ENCODE measurements around the gene HPGD.

Gene HPGD

DNA sequence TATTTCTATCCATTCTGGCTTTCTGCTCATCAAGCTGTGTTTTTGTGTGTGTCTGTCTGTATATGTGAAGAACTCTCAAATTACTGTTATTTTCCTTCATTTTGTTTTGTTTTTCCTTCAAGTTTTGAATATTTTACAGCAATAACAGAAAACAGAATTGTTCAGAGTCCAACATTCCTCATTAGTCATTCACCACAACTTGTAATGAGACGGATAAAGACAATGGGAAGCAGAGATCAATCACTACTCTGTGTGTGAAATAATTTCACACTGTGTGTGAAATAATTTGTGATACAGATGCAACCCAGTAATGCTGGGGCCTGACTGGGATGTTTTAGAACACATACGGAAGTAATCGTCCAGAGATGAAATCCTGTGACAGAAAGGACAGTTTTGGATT lies 55.2 kb downstream of the HPGD start:
- DNase-seq = no peak

DNA sequence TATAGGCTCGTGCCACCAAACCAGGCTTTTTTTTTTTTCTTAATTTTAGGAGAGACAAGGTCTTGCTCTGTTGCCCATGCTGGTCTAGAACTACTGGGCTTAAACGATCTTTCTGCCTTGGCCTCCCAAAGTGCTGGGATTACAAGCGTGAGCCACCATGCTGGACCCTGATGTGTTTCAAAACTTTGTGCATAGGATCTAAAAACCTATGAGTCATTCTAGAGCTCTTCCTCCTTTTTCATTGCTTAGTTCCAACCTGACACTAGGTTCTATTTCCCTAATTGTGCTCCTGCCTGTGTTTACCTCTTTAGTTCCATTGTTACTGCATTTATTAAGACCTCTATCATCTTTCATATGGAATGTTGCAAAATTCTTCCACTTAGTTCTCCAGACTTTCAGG lies 57.3 kb downstream of the HPGD start:
- no peak for DNase-seq

DNA sequence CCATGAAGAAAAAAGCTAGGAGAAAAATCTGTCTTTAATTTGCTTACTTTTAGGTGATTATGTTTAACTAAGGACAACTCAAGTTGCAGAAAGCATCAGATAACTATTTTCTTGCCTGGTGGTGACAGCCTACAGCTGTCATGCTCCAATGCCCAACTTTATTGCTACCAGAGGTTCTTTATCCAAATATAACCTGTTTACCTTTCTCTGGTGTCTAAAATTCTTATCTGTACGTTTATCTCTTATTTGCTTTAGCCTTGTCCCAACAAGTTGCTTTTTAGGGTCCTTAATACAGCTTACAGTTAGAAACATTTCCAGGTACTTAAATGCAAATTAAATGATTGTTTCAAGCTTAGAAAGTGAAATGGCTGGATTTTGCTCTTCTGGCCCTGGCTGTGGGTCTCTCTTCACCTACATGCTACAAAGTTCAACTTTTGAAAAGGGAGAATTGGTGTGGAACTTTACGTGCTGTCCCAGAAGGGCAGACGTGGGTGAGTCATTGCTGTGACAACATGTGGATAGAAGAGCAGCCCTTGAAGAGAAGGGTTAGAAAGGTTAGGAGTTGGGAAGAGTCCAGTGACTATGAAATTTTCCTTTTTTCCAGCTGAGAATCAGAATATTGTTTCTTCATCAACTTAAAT lies 60.7 kb downstream of the HPGD start:
- no peak for DNase-seq

DNA sequence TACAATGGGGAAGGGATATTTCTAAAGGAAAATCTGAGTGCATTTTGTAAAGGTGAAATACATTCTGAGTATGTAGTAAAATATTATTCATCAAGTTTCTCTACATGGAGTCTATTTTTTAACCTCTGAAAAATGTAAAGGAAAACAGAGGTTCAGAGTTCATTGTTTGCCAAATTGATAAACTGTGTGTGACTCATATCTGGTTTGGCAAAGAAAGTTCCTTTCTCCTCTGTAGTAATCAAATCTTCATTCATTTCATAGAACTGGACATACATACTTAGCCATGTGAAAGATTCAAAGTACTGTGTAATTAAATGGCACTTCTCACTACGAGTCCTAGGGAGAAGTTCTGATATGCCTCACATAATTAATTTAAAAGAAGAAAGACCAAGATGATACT lies 61.6 kb downstream of the HPGD start:
- DNase-seq = no peak

DNA sequence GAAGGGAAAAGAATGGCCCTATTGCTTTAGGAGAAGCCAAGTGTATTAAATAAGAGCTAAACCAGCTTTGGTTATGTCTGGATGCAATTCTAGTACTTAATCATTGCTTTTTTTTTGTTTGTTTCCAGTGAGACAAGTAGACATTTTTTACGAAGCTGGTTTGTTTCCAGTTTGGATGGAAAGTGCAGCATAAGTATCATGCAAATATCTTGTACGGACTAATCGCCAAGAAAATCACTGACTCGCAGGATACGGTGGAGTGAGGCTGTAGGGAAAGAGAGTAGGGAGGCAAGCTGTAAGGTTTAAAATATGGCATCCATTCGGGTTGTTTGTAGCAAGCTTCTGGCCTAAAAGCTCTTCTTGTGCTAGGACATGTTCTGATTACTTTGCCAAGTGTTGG lies 64.8 kb downstream of the HPGD start:
- DNase-seq = no peak

DNA sequence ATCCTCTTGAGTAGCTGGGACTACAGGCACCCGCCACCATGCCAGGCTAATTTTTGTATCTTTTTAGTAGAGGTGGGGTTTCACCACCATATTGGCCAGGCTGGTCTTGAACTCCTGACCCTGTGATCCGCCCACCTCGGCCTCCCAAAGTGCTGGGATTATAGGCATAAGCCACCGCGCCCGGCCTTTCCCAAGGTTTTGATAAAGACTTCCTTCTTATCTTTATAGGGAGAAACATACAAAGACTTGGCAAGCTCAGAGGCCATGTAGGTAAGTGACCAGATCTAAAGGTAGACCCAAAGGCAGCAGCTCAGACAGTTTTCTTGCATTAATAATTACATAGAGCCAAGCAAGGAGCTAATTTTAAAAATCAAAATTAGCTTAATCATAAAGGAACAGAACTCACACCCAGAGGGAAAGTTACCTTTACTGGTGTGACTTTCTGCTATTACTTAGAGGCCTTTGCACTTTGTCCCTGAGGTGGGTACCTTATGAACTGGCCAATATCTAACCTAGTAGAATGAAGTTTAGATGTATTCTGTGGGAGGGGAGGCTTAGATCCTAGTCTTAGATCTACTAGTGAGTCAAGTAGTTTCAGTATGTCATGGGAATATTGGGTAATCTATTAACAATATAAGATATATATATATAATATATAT lies 67.3 kb downstream of the HPGD start:
- no peak for DNase-seq

DNA sequence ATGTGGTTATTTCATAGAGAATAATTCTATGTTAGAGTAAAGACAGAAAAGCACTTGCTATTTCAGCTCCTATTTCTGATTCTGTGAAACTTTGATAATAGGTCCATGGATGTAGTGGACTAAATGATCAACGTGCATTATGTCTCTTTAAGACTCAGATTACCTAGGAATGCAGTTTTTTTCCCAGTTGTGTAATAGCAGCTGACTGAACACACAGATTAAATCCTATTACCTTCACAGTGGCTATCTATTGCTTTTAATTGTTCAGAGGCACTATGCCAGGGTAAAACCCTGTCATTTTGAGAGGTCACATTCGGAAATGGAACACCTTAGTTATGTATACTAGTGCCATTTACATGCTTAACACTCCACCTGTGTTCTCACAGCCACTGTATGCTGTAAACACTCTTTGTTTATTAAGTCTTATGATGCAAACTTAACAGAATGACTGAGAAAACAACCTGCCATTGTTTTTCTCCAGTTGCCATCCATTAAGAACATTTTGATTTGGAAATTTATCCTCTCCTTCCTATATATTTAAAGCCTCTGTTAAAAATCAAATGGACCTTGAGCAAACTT lies 70.5 kb downstream of the HPGD start:
- no peak for DNase-seq

DNA sequence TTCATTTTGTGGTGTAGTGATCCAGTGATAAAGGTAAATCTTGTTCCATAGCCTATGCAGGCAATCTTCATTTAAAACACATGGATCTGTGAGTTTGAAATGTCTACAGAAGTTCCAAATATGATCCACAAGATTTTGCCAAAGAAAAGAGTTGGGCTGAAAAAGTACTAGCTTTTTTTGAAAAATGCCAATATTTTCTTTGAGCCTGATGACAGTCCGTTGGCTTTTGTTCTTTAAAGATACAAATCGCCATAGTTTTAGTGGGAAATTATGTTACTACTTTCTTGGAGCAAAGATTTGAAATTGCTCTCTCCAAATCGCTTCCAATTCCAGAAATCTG lies 71.5 kb downstream of the HPGD start:
- no peak for DNase-seq

DNA sequence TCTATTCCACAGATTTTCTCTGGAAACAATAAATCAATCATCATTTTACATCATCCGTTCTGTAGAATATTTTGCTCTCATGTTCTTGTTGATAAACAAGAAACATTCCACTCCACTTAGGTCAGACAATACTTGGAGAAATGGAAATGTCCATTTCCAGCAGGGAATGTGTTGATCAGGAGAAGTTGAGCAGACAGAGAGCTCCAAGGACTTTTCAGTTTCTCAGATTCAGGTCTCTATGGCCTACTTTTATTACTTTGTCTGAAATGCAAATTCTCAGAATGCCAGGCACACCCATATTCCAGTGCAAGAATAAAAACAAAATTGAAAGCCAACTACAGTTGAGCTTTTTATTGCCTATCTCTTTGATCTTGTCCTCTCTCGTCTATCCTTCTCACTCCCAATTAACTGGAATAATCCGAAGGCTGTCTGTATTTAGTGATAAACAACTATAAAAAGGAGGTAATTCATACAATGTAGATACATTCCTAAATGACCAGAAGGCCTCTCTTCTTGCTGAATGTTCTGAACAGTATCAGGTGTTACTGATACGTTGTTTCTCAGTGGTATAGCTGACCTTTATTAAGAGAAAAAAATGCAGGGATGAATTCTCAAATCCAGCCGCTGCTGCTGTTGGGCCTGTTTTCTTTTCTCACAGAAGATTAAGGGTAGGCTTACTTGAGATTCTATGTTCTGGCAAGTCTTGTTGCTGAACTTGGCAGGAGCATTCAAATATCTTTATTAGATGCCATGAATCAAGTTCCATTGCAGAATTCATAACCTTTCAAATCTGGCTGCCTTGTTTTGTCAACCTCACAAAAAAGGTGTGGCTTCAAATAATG lies 72.1 kb downstream of the HPGD start:
- no peak for DNase-seq

DNA sequence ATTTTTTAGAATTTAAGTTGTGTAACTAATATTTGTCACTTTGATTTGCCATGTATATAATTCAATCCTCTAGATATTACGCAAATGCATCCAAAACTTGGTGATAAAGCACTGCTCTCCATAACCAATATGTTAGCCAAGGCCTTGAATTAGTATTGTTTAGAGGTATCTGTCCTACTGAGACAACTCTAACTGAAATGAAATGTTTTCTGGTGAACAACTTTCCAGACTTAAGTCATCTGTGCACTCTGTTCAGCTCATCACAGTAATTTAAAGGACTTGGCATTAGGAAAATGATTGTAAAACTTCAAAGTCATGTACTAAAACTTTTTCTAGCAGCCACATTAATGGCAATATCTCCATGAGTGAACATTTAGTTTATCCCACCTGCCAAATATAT lies 73.1 kb downstream of the HPGD start:
- DNase-seq = no peak

DNA sequence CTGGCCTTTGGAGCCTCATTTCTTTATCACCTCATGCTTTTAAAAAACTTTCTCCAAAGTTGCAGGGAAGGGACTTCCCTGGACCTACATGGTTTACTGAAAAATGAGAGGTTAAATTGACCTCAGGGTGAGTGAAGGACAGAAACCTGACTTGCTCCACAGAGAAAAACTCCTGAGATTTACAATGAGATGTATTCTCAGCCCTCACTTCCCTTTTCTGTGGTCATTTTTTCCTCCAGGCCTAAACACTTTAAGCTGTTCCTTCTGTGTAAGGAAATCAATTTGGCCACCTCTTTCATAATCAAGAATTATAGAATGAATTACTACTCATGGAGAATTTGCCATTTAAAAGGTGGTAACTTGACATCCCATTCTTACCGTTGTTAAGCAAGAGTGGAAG lies 77.9 kb downstream of the HPGD start:
- DNase-seq = no peak

Data from 8988T (cell line).